ENCODE results near the gene EFNA5. TPM values are rescaled to one million over a fixed set of nuclear protein-coding genes. Genes with fewer than 3 reads are reported as not detected.

EFNA5 gene
- total and polyA plus RNA-seq, 2 of the 8 experiments (the other 6 are each of a cell fraction or from before 2014, with no cell fraction given): 9.6 to 21.8 TPM

GRCh38 chr5:107654827-107655226 is 15.9 kb downstream of the EFNA5 start:
- Histone ChIP-seq H3K27me3 (replicated peaks in 1 of 4; ENCODE audit: control insufficient read depth in 3 of 4, extremely low read depth in 1 of 4, insufficient read depth in 3 of 4, low read length in 3 of 4) (no peaks in the 10 kb centered on the region; a peak in 2 of 7 replicates), H4K91ac (replicated peaks; ENCODE audit: insufficient read length, low read length) (no peak overlapping the region), H3K4me1 (replicated peaks in 1 of 4; ENCODE audit: control insufficient read depth in 3 of 4, insufficient read depth in 4 of 4, low read length in 3 of 4) (peaks cover 0 to 6% (median 5%) of the 10 kb centered on the region in 4 experiments; a peak in 4 of 7 replicates), H2AK5ac (ENCODE audit: low read depth, low read length) (no peak overlapping the region), H3K18ac (ENCODE audit: extremely low read depth, low read length) (no peak overlapping the region), H3K4me3 (ENCODE audit: extremely low read depth in 1 of 4, insufficient read depth in 2 of 4, low read depth in 3 of 4, low read length in 4 of 4) (no peak overlapping the region), H3K36me3 (ENCODE audit: control insufficient read depth in 2 of 4, insufficient read depth in 4 of 4, low read length in 3 of 4) (no peaks in the 10 kb centered on the region), H3K79me1 (ENCODE audit: low read depth, low read length) (peaks cover 2% of the 10 kb centered on the region; the same call in 1 of the 2 replicates), H3K4ac (replicated peaks; ENCODE audit: insufficient read length, low read depth, low read length) (no peak overlapping the region), H2BK120ac (replicated peaks; ENCODE audit: low read depth, low read length) (no peak overlapping the region), H4K5ac (ENCODE audit: insufficient read length, low read depth, low read length) (no peak overlapping the region), H2AFZ (ENCODE audit: low read length) (no peak overlapping the region), H3K23ac (ENCODE audit: insufficient read length) (no peak overlapping the region), H2BK20ac (ENCODE audit: low read length) (no peak overlapping the region), H4K20me1 (replicated peaks in 1 of 2; ENCODE audit: control insufficient read depth in 1 of 2, insufficient read depth in 2 of 2, low read length in 2 of 2) (peaks cover 2 to 10% of the 10 kb centered on the region in 2 experiments), H3K56ac (replicated peaks; ENCODE audit: insufficient read length, low read depth, low read length) (no peak overlapping the region), H2BK15ac (ENCODE audit: low read length) (no peak overlapping the region), H3K14ac (ENCODE audit: insufficient read length) (no peak overlapping the region), H4K8ac (ENCODE audit: extremely low read depth, insufficient read depth, low read length) (no peak overlapping the region), H3K4me2 (ENCODE audit: insufficient read depth in 1 of 2, low read depth in 2 of 2, low read length in 2 of 2) (no peak overlapping the region), H3K9ac (replicated peaks in 1 of 4; ENCODE audit: extremely low read depth in 1 of 4, low read depth in 3 of 4, low read length in 3 of 4) (no peak overlapping the region), H3K23me2 (ENCODE audit: low read depth, low read length) (no peaks in the 10 kb centered on the region), H3K9me3 (ENCODE audit: insufficient read depth in 2 of 2, low read depth in 1 of 2, low read length in 1 of 2) (no peaks in the 10 kb centered on the region), H3K79me2 (ENCODE audit: control insufficient read depth in 1 of 2, insufficient read depth in 2 of 2, low read length in 2 of 2) (peaks cover 0 to 51% of the 10 kb centered on the region in 2 experiments; a peak in 3 of 4 replicates), H3K27ac (ENCODE audit: low read depth, low read length) (no peak overlapping the region), H2BK12ac (ENCODE audit: low read depth, low read length) (no peak overlapping the region), H2BK5ac (ENCODE audit: low read depth, low read length) (no peak overlapping the region)
- no peak for TF ChIP-seq POLR2AphosphoS5 (IDR thresholded peaks at IDR 0.05; ENCODE audit: low read depth, low read length)
- no peak for TF ChIP-seq SRF (IDR thresholded peaks at IDR 0.05; ENCODE audit: low read depth, low read length)
- TF ChIP-seq TAF7 (optimal IDR thresholded peaks at IDR 0.05; ENCODE audit: borderline replicate concordance, low read depth, low read length): no peak
- no peak for TF ChIP-seq SAP30 (IDR thresholded peaks at IDR 0.05; ENCODE audit: insufficient read depth, insufficient replicate concordance, low read length)
- TF ChIP-seq, protein P1, sequence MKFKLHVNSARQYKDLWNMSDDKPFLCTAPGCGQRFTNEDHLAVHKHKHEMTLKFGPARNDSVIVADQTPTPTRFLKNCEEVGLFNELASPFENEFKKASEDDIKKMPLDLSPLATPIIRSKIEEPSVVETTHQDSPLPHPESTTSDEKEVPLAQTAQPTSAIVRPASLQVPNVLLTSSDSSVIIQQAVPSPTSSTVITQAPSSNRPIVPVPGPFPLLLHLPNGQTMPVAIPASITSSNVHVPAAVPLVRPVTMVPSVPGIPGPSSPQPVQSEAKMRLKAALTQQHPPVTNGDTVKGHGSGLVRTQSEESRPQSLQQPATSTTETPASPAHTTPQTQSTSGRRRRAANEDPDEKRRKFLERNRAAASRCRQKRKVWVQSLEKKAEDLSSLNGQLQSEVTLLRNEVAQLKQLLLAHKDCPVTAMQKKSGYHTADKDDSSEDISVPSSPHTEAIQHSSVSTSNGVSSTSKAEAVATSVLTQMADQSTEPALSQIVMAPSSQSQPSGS (IDR thresholded peaks at IDR 0.05; ENCODE audit: low read length): no peak
- no peak for TF ChIP-seq BRCA1 (IDR thresholded peaks at IDR 0.05; ENCODE audit: low read depth, low read length)
- no peak for TF ChIP-seq BACH1 (IDR thresholded peaks at IDR 0.05; ENCODE audit: low read length)
- DNase-seq (ENCODE audit: low read depth in 1 of 2, low spot score in 2 of 2) (no peak), FAIRE-seq (no peak)
- POLR2A ChIA-PET (ENCODE audit: partially characterized antibody): no interaction called here
- WGBS, 2 experiments (ENCODE audit: extremely low coverage in 1 of 2, insufficient coverage in 1 of 2, insufficient read length in 1 of 2, insufficient replicate concordance in 2 of 2, low coverage in 1 of 2, low lambda C conversion rate in 2 of 2, missing lambda C conversion rate in 1 of 2): 91% methylated on average over 1 of the region's 1 CpG; no CpG with 5 or more reads in 1 of the 2 experiments
- CTCF ChIA-PET (ENCODE audit: partially characterized antibody): interaction anchor here (1.0 to 1.5 kb wide), 2 partner anchors 8 to 550 kb away, joined by 3 read pairs; no protein-coding TSS in a partner anchor

All from H1 (cell line).